ENCODE measurements around the gene BCL2. TPM values are rescaled to one million over a fixed set of nuclear protein-coding genes. Genes with fewer than 3 reads are reported as not detected.
A peak's percentile ranks its signal among the peaks of the same experiment; 100 is the strongest.

The BCL2 gene
- total and polyA plus RNA-seq, 2 experiments from 2014 or later, result 0.02 to 0.98 TPM

GRCh38 chr18:63257453-63257852 is 62.1 kb downstream of the BCL2 start:
- Histone ChIP-seq H3K4me3 (no peak overlapping the region), H3K27me3 (no peaks in the 10 kb centered on the region), H3K9me3 (ENCODE audit: low read depth) (no peaks in the 10 kb centered on the region), H3K27ac (no peak overlapping the region), H3K36me3 (no peaks in the 10 kb centered on the region), H3K4me1 (ENCODE audit: low read depth) (peaks cover 2% of the 10 kb centered on the region)
- no peak for DNase-seq (ENCODE audit: low read depth in 1 of 2, low spot score in 1 of 2)
- no peak for TF ChIP-seq CTCF (IDR thresholded peaks at IDR 0.05; ENCODE audit: low read depth, low read length)

- TF ChIP-seq CTCF (IDR thresholded peaks at IDR 0.05; ENCODE audit: low read depth, low read length), result no peak
- Histone ChIP-seq H3K4me1 (ENCODE audit: low read depth) (no peaks in the 10 kb centered on the region), H3K36me3 (no peaks in the 10 kb centered on the region)
These were observed 64.1 kb downstream of the BCL2 start for GRCh38 chr18:63255435-63255834.

GRCh38 chr18:63254716-63255399 is 64.7 kb downstream of the BCL2 start:
- H3K36me3 ChIP-seq, result no peaks in the 10 kb centered on the region
- TF ChIP-seq CTCF (IDR thresholded peaks at IDR 0.05; ENCODE audit: low read depth, low read length), result no peak
- H3K4me3 ChIP-seq, result no peak overlapping the region
- no peak overlapping the region for H3K27ac ChIP-seq
- no peaks in the 10 kb centered on the region for H3K9me3 ChIP-seq (ENCODE audit: low read depth)
- no peaks in the 10 kb centered on the region for H3K27me3 ChIP-seq
- no peaks in the 10 kb centered on the region for H3K4me1 ChIP-seq (ENCODE audit: low read depth)
- DNase-seq (ENCODE audit: low read depth in 1 of 2, low spot score in 1 of 2), result no peak

More at GRCh38 chr18:63255435-63255834, 64.1 kb downstream of the BCL2 start:
- no peak overlapping the region for H3K4me3 ChIP-seq
- no peak overlapping the region for H3K27ac ChIP-seq
- no peaks in the 10 kb centered on the region for H3K9me3 ChIP-seq (ENCODE audit: low read depth)
- H3K27me3 ChIP-seq, result no peaks in the 10 kb centered on the region
- DNase-seq (ENCODE audit: low read depth in 1 of 2, low spot score in 1 of 2), result no peak

- Histone ChIP-seq H3K9me3 (ENCODE audit: low read depth) (no peaks in the 10 kb centered on the region), H3K36me3 (no peaks in the 10 kb centered on the region), H3K4me3 (no peak overlapping the region), H3K4me1 (ENCODE audit: low read depth) (no peaks in the 10 kb centered on the region), H3K27me3 (no peaks in the 10 kb centered on the region), H3K27ac (no peak overlapping the region)
- no peak for TF ChIP-seq CTCF (IDR thresholded peaks at IDR 0.05; ENCODE audit: low read depth, low read length)
- DNase-seq (ENCODE audit: low read depth in 1 of 2, low spot score in 1 of 2), result peak in 1 of 2 donors; percentile 70
These were observed 65.9 kb downstream of the BCL2 start for GRCh38 chr18:63253428-63254372.

- no peak overlapping the region for H3K27ac ChIP-seq
- H3K27me3 ChIP-seq, result no peaks in the 10 kb centered on the region
These were observed 66.6 kb downstream of the BCL2 start for GRCh38 chr18:63253014-63253413.

More at GRCh38 chr18:63253014-63253413, 66.6 kb downstream of the BCL2 start:
- no peak overlapping the region for H3K4me3 ChIP-seq
- no peak for TF ChIP-seq CTCF (IDR thresholded peaks at IDR 0.05; ENCODE audit: low read depth, low read length)
- no peaks in the 10 kb centered on the region for H3K36me3 ChIP-seq
- DNase-seq (ENCODE audit: low read depth in 1 of 2, low spot score in 1 of 2), result no peak
- no peaks in the 10 kb centered on the region for H3K4me1 ChIP-seq (ENCODE audit: low read depth)
- H3K9me3 ChIP-seq (ENCODE audit: low read depth), result no peaks in the 10 kb centered on the region

All from cardiac muscle cell (in vitro differentiated cells and primary cell).